GM21423 (cell line): ENCODE data around the gene FMN1.

Experiments
- ATAC-seq: cut with Tn5 transposase; IDR thresholded peaks from one replicate; pipeline ENCODE4 v1.9.1; 2021; ENCODE audit warnings: mild to moderate bottlenecking, moderate library complexity; ENCODE audit not compliant: unreplicated experiment

The FMN1 gene

DNA sequence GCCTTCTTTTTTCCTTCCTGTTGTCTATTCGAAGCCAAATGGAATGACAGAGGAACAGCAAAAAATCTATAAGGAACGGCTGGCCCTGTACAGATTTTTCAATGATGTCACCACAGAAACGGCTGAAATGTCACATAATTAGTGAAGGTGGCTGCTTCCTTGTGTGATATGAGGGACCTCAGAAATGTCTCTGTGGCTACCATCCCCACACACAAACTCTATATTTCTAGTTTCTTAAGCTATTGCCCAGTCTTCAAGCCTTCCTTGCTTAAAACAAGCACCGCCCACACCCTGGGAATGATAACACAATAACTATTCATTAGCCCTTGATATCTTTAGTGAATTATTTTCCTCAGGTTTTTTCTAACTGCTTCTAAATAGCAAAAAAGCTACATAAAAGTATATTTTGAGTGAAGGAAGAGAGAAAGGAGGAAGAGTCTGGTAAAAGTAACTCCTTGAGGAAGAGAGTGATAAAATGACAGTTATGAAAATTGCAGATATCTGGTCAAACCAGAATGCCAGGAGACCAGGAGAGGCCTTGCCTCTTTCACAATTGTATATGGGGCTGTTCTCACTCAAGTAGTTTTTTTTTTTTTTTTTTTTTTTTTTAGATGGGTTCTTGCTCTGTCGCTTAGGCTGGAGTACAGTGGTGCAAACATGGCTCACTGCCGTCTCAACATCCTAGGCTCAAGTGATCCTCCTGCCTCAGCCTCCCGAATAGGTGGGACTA, 38.7 kb downstream of the FMN1 start:
- ATAC-seq: no peak

DNA sequence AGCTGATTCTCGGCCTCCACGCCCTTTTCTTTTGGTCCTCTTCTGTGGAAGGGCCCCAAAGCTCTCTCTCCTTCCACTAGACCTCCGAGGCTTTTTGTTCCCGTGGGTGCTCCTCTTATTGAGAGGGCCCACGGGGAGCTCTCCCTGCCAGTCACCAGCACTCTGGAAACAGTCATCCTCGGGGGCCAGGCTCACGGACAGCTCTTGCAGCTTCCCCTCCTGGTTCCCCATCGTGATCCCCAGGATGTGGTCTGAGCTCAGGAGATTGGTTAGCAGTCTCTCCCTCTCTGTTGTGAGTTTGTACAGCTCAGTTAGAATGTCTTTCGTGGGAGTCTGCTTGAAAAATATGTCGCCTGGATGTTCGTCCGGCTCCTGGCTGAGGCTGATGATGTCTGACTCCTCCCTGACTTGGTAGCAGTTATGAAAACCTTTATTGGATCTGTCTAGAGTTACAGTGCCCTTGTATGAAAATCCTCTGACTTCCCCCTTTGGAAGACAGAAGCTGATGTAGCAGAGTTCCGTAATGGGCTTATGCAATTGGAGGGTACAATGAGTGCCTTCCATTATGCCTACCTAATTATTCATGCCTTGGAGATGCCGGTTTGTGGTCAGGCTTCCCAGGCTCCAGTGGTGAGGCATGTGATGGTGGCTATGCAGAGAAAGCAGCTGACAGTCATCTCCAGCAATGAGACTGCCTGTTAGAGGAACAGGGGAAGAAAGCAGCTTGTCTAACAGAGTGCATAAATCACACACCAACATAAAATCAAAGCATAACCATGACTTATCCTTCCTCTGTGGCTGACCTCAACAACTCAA, 40.0 kb downstream of the FMN1 start:
- ATAC-seq: no peak

DNA sequence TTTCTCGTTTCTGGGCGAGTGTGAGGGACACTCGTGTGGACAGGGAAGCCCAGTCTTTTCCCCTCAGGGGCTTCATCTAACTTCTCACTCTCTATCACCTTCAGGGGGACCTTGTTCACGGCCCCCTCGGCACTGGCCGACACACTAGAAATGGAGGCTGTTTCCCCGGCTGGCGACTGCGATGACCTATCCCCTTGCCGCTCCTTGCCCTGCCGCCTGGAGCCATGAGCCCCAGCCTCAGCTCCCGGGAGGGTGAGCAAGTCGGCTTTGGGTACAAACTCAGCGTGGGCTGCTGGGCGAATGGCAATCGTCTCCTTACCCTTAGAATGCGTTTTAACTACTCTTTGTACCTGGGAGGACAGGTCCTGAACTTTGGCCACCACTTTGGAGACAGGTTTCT, 41.0 kb downstream of the FMN1 start:
- ATAC-seq: no peak

DNA sequence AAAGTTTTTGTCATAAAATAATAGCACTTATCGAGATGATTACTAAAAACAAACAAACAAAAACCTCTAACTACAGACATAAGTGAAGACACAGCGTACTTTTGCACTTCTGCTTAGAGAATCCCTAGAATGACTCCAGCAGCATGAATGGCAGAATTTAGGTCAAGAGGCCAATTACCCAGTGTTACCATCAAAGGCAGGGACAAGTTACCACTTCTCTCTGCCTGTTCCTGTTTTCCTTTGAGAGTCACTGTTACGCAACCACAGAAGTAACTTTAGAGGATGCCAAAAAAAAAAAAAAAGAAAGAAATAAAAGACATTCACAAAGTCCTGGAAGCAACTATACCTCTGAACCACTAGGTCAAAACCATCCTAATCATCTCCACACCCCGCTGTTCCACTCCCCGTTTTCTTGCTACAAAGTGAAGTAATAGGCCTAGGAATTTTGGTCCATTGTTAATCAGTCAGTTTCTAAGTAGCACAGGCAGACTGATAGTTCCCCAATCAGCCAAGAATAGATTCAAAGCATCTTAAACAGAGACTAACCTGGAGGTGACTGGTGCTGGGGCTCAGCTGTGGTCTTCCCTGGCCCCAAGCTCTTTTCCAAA, 41.9 kb downstream of the FMN1 start:
- no peak for ATAC-seq

DNA sequence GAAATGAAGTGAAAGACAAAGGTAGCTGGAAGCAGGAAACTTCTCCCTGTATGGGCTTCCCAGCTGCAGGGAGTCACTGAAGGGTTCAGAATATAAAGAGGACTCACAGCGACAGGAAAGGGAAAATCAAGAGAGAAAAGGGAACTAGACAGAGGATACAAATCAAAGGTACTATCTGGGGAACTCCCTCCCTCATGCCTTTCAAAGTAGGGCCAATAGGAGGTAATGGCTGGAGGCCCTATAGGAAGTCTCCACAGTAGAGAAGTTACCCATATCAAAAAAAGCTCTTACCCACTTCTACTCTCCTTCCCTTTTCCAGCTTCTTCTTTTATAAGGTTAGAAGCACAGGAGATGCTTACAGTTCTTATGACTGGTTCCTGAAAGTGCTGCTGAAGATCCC, 43.5 kb downstream of the FMN1 start:
- no peak for ATAC-seq

DNA sequence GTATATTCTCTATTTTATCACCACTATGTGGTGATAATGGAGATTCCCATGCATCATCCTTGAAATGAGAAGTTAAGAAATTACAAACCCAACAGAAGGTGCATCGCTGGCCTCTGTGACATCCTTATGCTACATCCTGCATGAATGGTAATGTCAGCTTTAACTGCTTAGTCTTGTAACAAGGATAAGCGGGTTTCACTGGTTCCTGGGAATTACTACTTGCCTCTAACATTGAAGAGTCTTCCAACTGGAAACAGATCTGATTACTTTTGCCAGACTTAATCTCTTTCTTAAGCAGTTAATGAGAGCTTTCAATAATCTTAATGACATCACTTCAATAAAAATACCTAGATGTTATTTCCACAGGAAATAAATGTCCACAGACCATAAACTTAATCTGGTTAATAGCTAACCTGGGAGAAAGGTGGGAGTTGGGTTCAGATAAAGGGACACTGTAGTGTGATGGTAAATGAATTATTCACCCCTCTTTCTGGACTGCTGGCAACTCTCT, 44.0 kb downstream of the FMN1 start:
- no peak for ATAC-seq

DNA sequence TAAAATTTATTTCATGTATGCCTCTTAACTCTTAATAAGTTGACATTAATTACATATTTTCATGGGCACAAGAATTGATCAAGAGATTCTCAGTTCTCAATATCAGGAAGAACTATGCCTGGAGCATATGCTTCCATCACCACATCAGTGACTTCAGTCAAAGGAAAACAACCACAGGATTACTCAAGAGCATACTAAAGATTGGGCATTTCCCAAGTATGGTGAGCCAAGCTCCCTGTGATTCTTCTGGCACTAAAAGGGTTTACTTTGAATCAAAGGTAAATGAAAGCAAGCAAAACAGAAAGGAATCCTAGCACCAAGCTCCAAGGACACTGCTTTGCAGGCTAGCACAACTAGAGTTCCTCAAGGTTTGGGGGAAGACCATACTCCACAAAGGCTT, 44.6 kb downstream of the FMN1 start:
- ATAC-seq: no peak

DNA sequence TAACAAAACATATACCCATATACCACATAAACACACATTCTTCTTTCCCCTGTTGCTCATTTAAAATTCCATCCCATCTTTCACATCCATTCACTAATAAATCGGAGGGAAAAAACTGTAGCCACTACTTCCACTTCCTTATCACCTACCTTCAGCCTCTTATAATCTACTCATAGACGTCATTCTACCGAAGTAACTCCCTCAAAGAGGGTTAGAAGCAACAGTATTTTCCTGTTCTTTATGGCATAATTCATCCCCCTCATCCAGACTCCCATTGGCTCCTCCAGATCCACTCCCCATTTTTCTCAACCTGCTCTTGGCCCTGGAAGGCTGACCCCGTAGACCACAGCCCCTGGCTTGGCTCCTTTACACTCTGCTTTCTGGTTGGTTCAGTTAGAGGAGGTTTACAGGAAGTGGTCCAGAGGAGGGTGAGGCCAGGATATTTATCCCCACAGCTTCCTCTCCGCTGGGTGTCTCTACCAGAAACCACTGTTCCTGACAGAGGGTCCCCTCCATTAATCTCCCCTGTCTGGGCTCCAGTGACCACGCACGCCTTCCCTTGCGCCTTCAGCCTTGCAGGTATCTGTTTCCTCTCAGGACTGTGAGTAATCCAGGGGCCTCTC, 46.3 kb downstream of the FMN1 start:
- ATAC-seq: peak; percentile 58

DNA sequence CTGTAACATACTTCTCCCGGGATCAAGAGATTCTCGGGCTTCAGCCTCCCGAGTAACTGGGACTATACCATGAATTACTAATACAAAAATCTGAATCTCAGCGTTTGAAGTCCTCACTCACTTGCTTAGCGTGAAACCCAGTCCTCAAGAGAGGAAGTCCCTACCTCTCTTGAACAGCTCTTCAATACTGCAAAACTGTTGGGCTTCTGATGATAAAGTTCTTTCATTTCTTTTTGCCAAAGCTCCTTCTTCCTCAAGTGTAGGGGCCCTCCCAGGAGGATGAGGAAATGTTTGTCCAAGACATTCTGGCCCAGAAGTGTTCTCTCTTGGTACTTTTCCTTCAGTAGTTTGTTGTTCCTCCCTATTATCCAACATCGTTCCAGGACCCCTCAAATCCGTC, 48.5 kb downstream of the FMN1 start:
- no peak for ATAC-seq

DNA sequence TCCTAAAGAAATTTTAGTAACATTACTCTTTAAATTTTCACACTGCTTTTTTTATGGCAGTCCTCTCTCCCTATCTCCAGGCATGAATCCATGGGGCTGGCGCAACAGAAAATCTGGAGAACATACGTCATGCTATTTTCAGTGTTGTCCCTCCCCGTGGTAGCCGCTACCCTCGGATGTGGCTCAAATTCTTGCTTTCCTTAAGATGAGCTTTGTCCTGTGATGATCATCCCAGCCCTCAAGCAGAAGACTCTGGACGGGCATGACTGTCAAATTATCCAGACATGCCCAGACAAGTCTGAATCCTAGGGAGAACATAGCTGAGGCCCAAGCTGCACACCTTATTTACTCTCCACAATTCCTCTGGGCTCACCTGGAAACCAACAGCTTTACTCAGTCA, 49.1 kb downstream of the FMN1 start:
- no peak for ATAC-seq

DNA sequence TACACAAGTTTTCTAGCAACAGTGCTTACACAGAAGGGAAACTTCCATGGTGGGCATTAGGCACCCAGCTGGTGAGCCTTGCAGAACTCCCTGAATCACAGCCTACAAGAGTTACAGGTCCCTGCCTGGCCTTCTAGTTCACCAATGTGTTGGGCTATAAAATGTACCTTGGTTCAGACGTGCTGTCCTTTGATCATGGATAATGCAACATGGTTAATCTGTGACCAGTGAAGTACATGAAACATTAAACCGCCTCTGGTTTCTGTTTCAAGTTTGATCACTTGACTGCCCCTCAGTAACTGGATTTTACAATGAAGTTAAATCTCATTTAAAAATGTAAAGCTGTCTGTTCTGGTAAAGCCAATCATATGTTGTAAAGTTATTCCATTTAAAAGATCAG, 51.8 kb downstream of the FMN1 start:
- ATAC-seq: peak; percentile 89

DNA sequence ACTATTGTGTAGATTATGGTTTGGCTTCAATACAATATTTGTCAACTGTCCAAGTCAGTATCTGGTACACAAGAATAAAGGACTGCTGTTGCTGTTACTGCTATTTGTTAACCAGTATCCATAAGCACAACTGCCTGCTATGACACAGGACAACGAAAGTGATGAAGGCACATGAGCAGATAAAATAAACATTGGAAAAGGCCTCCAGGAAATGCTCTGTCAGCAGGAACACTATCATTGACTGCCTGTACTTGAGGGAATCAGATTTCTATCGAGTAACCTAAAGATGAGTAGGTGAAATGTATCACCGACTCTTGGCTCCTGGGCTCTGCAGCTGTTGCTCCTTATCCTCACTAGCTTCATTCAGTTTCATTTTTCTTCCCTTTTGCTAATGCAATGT, 56.5 kb downstream of the FMN1 start:
- no peak for ATAC-seq

DNA sequence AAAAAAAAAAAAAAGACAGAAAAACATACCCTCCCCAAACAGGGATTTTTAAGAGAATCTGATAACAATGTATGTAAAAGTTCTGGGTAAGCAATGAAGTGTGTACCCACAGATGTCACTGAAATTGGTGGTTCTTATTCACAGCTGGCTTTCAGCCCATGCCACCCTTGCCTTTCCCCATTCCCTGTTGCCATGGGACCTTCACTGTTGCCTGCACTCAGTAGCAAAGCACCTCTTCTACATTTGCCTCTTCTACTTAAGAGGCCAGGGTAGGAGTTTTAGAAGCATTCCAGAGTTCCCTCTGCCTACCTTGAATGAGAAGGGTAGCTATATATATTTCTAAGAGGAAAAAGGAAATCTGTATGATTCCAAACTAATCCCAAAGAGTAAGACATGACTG, 57.4 kb downstream of the FMN1 start:
- ATAC-seq: no peak

DNA sequence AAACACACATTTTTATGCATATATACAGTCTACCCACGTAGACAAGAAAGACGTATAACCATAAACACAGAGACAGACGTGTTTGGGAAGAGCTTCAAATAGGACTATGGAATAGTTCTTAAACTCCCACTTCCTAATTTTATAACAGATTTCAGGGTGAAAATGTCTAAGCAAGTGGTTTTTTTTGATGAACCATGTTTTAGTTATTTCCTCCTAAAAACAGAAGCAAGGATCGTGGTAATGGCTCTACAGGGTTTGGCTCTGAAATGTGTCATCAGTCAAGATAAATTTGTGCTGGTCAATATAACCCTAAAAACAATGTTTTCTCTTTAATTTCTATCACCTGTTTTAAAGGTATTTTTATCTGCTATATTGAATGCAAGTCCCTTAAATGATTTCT, 58.2 kb downstream of the FMN1 start:
- ATAC-seq: no peak

DNA sequence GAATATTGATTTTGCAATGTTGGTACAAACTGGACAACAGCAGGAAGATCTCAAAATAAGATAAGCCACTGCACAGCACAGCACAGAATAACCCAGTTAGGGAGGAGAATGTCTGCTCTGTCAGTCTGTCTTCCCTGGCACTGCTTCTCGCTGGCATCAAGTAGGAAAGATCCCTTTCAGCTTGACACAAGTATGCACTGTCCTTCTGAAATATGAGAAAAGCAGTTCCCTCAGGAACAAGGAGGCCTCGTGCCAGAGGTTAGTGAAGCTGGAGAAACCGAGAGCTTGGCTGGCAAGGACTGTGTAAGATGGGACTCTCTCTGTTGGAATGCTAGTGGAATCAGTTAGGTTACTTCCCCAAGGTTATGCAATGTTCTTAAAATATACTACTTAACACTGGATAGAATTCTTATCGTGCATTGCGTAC, 59.1 kb downstream of the FMN1 start:
- no peak for ATAC-seq

DNA sequence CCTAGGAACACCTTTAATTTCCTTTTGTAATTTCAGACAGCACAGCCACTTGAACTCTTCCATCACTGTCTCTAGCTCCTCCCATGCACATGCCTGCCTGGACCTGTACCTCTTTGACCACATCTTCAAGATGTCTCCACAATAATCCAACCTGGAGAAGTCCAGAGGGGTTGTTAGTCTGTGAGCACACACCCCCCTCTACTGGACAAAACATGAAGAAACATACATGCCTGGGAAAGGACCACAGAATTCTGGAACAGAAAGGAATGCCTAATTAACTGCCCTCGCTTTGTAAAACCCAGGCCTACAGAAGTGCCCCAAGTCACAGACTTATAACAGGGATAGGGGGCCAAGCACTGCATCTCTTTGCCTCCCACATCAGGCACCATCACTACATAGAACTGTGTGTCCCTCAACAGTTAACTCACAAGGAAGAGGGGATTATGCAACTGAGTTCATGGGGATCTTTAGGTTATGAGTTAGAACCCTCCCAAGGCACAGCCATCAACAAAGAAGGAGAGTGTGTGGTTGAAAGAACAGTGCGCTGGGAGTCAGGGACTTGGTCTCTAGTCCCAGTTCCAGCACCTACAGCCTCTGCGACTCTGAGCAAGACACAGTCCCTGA, 61.7 kb downstream of the FMN1 start:
- ATAC-seq: no peak

DNA sequence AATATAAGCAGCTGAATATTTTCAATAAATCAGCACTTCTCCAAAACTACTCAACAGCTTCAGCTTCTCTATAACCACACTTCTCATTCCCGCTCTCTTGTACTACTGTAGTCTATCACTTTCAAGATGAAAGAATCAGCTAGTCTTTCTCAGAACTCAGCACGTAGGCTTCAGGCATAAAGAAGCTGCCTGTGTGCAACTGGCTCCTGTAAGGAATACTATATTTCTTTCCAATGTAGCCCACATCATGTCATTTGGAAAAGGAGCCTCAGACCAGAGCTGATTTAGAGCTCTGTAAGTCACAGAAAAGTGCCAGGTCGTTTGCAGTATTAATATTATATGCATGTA, 62.3 kb downstream of the FMN1 start:
- ATAC-seq: no peak

DNA sequence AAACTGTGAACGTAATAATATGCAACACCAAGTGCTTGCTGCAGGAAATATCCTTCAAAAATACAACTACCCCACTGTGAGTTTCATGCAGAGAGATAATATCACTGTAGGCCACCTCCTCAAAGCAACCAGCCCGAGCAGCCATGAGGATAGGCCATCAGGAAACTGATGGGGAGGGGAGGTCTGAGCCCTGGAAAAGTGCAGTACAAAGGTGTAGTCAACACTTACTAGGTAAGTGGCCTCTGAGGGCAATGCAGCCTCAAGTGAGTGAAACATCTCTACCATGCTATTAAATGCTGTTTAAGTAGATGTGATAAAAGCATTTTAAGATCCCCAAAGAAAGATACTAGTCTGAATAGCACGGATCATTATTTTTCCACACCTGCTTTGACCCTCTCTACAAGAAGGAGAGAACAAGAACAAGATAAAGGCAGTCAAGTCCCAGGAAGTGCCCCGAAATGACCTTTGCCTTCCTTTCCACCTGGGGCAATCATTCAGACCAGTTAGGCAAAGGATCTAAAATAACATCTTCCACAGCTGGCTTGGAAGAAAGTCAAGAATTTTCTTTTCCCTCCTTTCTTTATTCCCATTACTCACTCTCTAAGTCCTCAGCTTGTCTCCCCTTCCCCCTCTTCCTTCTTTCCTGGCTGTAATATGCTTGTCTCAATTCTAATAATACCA, 62.8 kb downstream of the FMN1 start:
- no peak for ATAC-seq

DNA sequence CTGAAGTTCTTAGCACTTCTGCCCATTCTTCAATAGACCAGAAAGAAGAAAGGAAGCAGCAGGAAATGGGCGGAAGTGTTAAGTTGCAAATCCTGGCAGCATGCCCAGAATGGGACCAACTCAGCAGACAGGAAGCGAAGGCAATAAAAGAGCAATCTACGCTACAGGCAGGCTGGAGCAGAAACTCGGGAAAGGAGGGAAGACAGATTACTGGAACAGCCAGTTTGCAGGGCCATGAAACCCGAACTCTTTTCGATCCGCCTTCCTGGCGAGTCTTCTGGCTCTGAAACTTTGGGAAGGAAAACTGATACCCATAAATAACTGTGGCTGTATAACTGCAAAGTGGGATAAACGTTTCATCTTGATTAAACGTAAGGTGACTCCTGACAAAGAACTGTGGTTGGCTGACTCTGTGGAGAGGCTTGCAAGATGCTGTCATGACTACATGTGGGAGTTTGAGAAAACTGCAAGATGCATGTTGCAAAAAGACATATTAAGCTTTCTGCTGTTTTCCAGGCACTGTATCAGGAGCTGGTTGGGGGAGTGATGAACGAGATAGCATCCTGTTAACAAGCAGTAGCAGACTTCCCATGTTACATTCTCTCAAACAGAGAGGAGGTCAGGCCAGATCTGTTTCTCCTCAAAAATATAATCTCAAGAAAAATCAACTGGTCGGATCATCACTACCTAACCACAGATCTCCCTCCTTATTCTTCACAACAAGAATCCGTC, 67.8 kb downstream of the FMN1 start:
- peak; percentile 50 for ATAC-seq
